GM12878 (cell line): ENCODE data around the gene LPAR3. TPM values are rescaled to one million over a fixed set of nuclear protein-coding genes. Genes with fewer than 3 reads are reported as not detected.

Source experiments
- ATAC-seq: fragments of 200-7000 bp; cut with Tn5 transposase; 3 replicates; pipeline ENCODE4 v1.9.1; 2020; ENCODE audit warnings: mild to moderate bottlenecking, moderate library complexity
- BruUV-seq: library from RNA; stranded (reverse); fragments of 400-500 nt; replicated peaks from 2 replicates; lab custom pipeline; 2021; lab: Mats Ljungman, UMichigan
- CTCF ChIA-PET: fragments of 300-600 bp; sonication (Branson Sonifier 250); formaldehyde crosslinking; extraction: SDS; loops from one replicate; lab custom pipeline; 2021; ENCODE audit warnings: inconsistent platforms; lab: Yijun Ruan, JAX
- POLR2A ChIA-PET: fragments of 350-600 bp; formaldehyde crosslinking; extraction: SDS; loops from one replicate; lab custom pipeline; 2021; ENCODE audit warnings: inconsistent platforms; lab: Charles Lee
- RAD21 ChIA-PET: fragments of 300-600 bp; sonication (Branson Sonifier 250); formaldehyde crosslinking; loops from one replicate; lab custom pipeline; 2023; ENCODE audit warnings: antibody characterized with exemption; ENCODE audit not compliant: unreplicated experiment; lab: Charles Lee
- SMC1A ChIA-PET: fragments of 300-600 bp; sonication (Branson Sonifier 250); formaldehyde crosslinking; loops from one replicate; lab custom pipeline; 2023; ENCODE audit not compliant: unreplicated experiment, uncharacterized antibody; lab: Charles Lee
- DNase-seq: peaks from one replicate; pipeline ENCODE4 v3.0.0-alpha.2; 2011; ENCODE audit warnings: low read depth, low spot score
- FAIRE-seq: peaks from 3 replicates; lab custom pipeline; 2011; peaks lifted over from hg19 to GRCh38; lab: Jason Lieb, UNC
- H2AFZ ChIP-seq: 2 replicates; pipeline ENCODE4 v1.6.0; 2011; ENCODE audit warnings: low read depth, low read length, control low read depth; ENCODE audit not compliant: control insufficient read depth
- H3K27ac ChIP-seq: 2 replicates; pipeline ENCODE4 v1.5.1; 2011; ENCODE audit warnings: control low read depth; ENCODE audit not compliant: control insufficient read depth, insufficient read depth
- H3K27me3 ChIP-seq, 2 experiments: replicated peaks in 1 of 2; 2 replicates each; pipeline versions ENCODE4 v1.6.0 to v1.6.1; 2011; ENCODE audit warnings: low read length in 1 of 2; ENCODE audit not compliant: control insufficient read depth in 2 of 2, insufficient read depth in 2 of 2
- H3K36me3 ChIP-seq, 2 experiments: 2 replicates each; pipeline ENCODE4 v1.5.1; 2011; ENCODE audit warnings: low read length in 1 of 2; ENCODE audit not compliant: control insufficient read depth in 2 of 2, insufficient read depth in 2 of 2
- H3K4me1 ChIP-seq: 2 replicates; pipeline ENCODE4 v1.6.1; 2011; ENCODE audit warnings: mild to moderate bottlenecking, low read length, moderate library complexity, mixed read lengths; ENCODE audit not compliant: control insufficient read depth, insufficient read depth
- H3K4me2 ChIP-seq: 2 replicates; pipeline ENCODE4 v1.6.0; 2011; ENCODE audit warnings: control low read depth; ENCODE audit not compliant: control insufficient read depth, insufficient read depth
- H3K4me3 ChIP-seq: fragments of 200-600 bp; sonication (generic); 2 replicates; pipeline ENCODE4 v1.5.1; 2016
- H3K79me2 ChIP-seq: 2 replicates; pipeline ENCODE4 v1.6.0; 2011; ENCODE audit warnings: low read length; ENCODE audit not compliant: control insufficient read depth, insufficient read depth
- H3K9ac ChIP-seq: 2 replicates; pipeline ENCODE4 v1.8.0; 2011; ENCODE audit warnings: low read length, control low read depth, mixed read lengths; ENCODE audit not compliant: control insufficient read depth, insufficient read depth
- H3K9me3 ChIP-seq: replicated peaks from 3 replicates; pipeline ENCODE4 v1.5.1; 2011; ENCODE audit warnings: mild to moderate bottlenecking, low read length; ENCODE audit not compliant: control insufficient read depth, insufficient read depth
- H4K20me1 ChIP-seq: 2 replicates; pipeline ENCODE4 v1.6.0; 2011; ENCODE audit not compliant: control insufficient read depth, insufficient read depth
- BHLHE40 ChIP-seq, 2 experiments: fragments of 450-650 bp in 1 of 2; IDR thresholded peaks; 2 replicates each; pipeline ENCODE4 v1.6.1; 2011 to 2017; ENCODE audit warnings: low read depth in 2 of 2, borderline replicate concordance in 1 of 2, improper control_type of control experiment in 1 of 2, low read length in 1 of 2, mild to moderate bottlenecking in 1 of 2
- BRCA1 ChIP-seq: IDR thresholded peaks from 2 replicates; pipeline ENCODE4 v1.6.1; 2011; ENCODE audit warnings: low read depth, low read length, improper control_type of control experiment
- CHD2 ChIP-seq: IDR thresholded peaks from 2 replicates; pipeline ENCODE4 v1.6.1; 2011; ENCODE audit warnings: low read depth, low read length, improper control_type of control experiment, borderline replicate concordance
- EED ChIP-seq: sonication (generic); IDR thresholded peaks from 2 replicates; pipeline ENCODE4 v1.6.1; 2016; ENCODE audit warnings: antibody characterized with exemption, low read depth
- JUND ChIP-seq: IDR thresholded peaks from 2 replicates; pipeline ENCODE4 v1.6.1; 2012; ENCODE audit warnings: low read depth, mild to moderate bottlenecking, low read length, improper control_type of control experiment, moderate library complexity
- KDM1A ChIP-seq: fragments of 200-600 bp; sonication (generic); IDR thresholded peaks from 2 replicates; pipeline ENCODE4 v1.6.1; 2016; ENCODE audit warnings: borderline replicate concordance
- NR2C1 ChIP-seq: fragments of 450-650 bp; IDR thresholded peaks from 2 replicates; pipeline ENCODE4 v1.6.1; 2017; ENCODE audit warnings: antibody characterized with exemption, mild to moderate bottlenecking, moderate library complexity
- RAD21 ChIP-seq: IDR thresholded peaks from 2 replicates; pipeline ENCODE4 v1.6.1; 2011; ENCODE audit warnings: mild to moderate bottlenecking, low read depth, low read length, moderate library complexity; ENCODE audit not compliant: insufficient read depth
- SPI1 ChIP-seq: IDR thresholded peaks from 2 replicates; pipeline ENCODE4 v1.6.1; 2011; ENCODE audit warnings: low read depth, mild to moderate bottlenecking, low read length, moderate library complexity, borderline replicate concordance; ENCODE audit not compliant: insufficient read depth
- YY1 ChIP-seq: IDR thresholded peaks from 2 replicates; pipeline ENCODE4 v1.6.1; 2011; ENCODE audit warnings: low read depth, mild to moderate bottlenecking, low read length
- ZNF217 ChIP-seq: fragments of 450-650 bp; IDR thresholded peaks from 2 replicates; pipeline ENCODE4 v1.6.1; 2017; ENCODE audit warnings: antibody characterized with exemption, mild to moderate bottlenecking
- ZNF384 ChIP-seq: IDR thresholded peaks from 2 replicates; pipeline ENCODE4 v1.6.1; 2012; ENCODE audit warnings: low read depth, mild to moderate bottlenecking, low read length, improper control_type of control experiment, borderline replicate concordance
- WGBS: methylation state at CpG from one replicate; pipeline ENCODE4 v1.1.6; 2016; ENCODE audit warnings: low lambda C conversion rate; ENCODE audit not compliant: insufficient replicate concordance, insufficient coverage; ENCODE audit errors: missing lambda C conversion rate; 5-methylcytosine and 5-hydroxymethylcytosine counted together
- in situ Hi-C: fragments of 300-500 bp; cut with MboI; formaldehyde crosslinking; loops from 9 replicates; pipeline ENCODE4 v1.14.3; 2018; ENCODE audit warnings: mixed read lengths
- intact Hi-C: fragments of 100-400 bp; cut with micrococcal nuclease; formaldehyde crosslinking; loops from one replicate; pipeline ENCODE4 v1.14.2; 2022; ENCODE audit not compliant: unreplicated experiment
- polyA plus RNA-seq, 11 experiments: library from polyadenylated mRNA; depleted of rRNA in 4 of 11; unstranded in 6 of 11; stranded (reverse) in 5 of 11; fragments of >200 nt; fragmentation: Nextera tagmentation in 4 of 11; fragmentation: Illumina TruSeq in 1 of 11; extraction: Ambion mirVana in 4 of 11; extraction: Trizol in 1 of 11; gene quantifications; 1 replicate in 1 of 11; 2 replicates in 10 of 11; pipeline versions ENCODE4 v1.2.1 to v1.2.3, GENCODE V29; 2011 to 2016; ENCODE audit warnings: inconsistent platforms in 2 of 11, missing spikeins in 2 of 11, low read depth in 1 of 11
- total RNA-seq, 4 experiments: library from RNA; depleted of rRNA in 3 of 4; stranded (reverse); fragments of >200 nt in 3 of 4; fragmentation: Illumina TruSeq in 1 of 4; extraction: Trizol in 1 of 4; gene quantifications; 2 replicates each; pipeline versions ENCODE4 v1.2.1 to v1.2.3, GENCODE V29; 2013 to 2021
- TF ChIP-seq, protein P1 (sequence below): fragments of 450-650 bp; IDR thresholded peaks from 2 replicates; pipeline ENCODE4 v1.6.1; 2016; ENCODE audit warnings: mild to moderate bottlenecking
- TF ChIP-seq, protein P2 (sequence below): fragments of 450-650 bp; IDR thresholded peaks from 2 replicates; pipeline ENCODE4 v1.6.1; 2017; ENCODE audit warnings: antibody characterized with exemption, mild to moderate bottlenecking, moderate library complexity
- TF ChIP-seq, protein P3 (sequence below): IDR thresholded peaks from 2 replicates; pipeline ENCODE4 v1.6.1; 2011; ENCODE audit warnings: borderline replicate concordance, low read depth, mild to moderate bottlenecking, moderate library complexity, low read length; ENCODE audit not compliant: insufficient read depth, poor library complexity, severe bottlenecking

Gene LPAR3
- total and polyA plus RNA-seq, 10 of the 15 experiments (the other 5 are each of a cell fraction or from before 2014, with no cell fraction given), result 0.03 to 0.31 (median 0.09) TPM; not detected in 3

DNA sequence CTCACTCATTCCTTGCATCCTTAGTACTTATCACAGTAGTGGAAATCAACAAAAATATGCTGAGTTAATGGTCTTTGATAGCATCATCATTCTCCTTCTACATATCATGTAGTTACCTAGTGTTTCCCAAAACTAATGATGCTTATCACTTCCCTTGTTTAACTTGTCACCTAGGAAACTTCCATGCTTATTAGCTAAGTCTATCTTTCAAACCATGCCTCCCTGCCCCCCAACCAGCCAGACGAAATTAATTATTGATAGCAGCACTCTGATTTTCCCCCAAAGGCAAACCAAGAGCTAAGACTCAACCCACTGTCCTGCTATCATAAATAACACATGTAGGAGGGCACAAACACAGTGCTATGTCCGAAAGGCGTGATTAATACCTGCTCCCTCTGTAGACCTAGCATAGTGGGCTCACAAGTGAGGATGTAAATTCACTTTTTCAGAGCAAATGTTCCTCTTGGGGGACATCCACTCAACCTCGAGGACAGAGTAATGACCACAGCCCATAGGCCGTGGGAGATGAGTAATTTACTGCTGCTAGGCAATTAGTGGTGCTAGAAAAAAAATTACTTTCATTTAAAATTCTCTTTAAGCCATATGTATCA is 25.8 kb upstream of the LPAR3 start:
- Histone ChIP-seq H4K20me1 (no peaks in the 10 kb centered on the region), H3K4me3 (no peak overlapping the region), H3K27me3 (no peaks in the 10 kb centered on the region; a peak in 1 of 4 replicates), H2AFZ (no peak overlapping the region), H3K9ac (no peak overlapping the region), H3K36me3 (no peaks in the 10 kb centered on the region), H3K79me2 (no peaks in the 10 kb centered on the region), H3K9me3 (no peaks in the 10 kb centered on the region), H3K4me2 (no peak overlapping the region), H3K4me1 (no peaks in the 10 kb centered on the region), H3K27ac (no peak overlapping the region)
- POLR2A ChIA-PET, result no interaction called here
- no TSS peak for BruUV-seq
- CTCF ChIA-PET, result interaction anchor here (0.9 kb wide), 1 partner anchor 17 kb away, joined by 3 read pairs; no protein-coding TSS in a partner anchor
- DNase-seq, result no peak
- FAIRE-seq, result no peak
- SMC1A ChIA-PET, result interaction anchor here (0.9 kb wide), 2 partner anchors 9 to 95 kb away, joined by 3 read pairs; no protein-coding TSS in a partner anchor
- ATAC-seq, result no peak
- WGBS, result 47% methylated on average over 5 of the region's 5 CpGs
- intact Hi-C loops, result no loop called here
- RAD21 ChIA-PET, result interaction anchor here (1.8 kb wide), 1 partner anchor 109 kb away, joined by 3 read pairs; no protein-coding TSS in a partner anchor
- in situ Hi-C loops, result no loop called here
- no peak for TF ChIP-seq EED
- no peak for TF ChIP-seq NR2C1
- no peak for TF ChIP-seq SPI1
- no peak for TF ChIP-seq RAD21
- TF ChIP-seq BHLHE40 (IDR thresholded peaks at IDR 0.05; ENCODE audit: borderline replicate concordance in 1 of 2, low read depth in 2 of 2, low read length in 1 of 2), result no peak
- TF ChIP-seq ZNF384, result no peak
- no peak for TF ChIP-seq CHD2
- TF ChIP-seq JUND, result no peak
- TF ChIP-seq ZNF217, result no peak
- TF ChIP-seq, protein P1, sequence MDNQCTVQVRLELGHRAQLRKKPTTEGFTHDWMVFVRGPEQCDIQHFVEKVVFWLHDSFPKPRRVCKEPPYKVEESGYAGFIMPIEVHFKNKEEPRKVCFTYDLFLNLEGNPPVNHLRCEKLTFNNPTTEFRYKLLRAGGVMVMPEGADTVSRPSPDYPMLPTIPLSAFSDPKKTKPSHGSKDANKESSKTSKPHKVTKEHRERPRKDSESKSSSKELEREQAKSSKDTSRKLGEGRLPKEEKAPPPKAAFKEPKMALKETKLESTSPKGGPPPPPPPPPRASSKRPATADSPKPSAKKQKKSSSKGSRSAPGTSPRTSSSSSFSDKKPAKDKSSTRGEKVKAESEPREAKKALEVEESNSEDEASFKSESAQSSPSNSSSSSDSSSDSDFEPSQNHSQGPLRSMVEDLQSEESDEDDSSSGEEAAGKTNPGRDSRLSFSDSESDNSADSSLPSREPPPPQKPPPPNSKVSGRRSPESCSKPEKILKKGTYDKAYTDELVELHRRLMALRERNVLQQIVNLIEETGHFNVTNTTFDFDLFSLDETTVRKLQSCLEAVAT, result no peak
- TF ChIP-seq YY1, result no peak
- TF ChIP-seq, protein P2, sequence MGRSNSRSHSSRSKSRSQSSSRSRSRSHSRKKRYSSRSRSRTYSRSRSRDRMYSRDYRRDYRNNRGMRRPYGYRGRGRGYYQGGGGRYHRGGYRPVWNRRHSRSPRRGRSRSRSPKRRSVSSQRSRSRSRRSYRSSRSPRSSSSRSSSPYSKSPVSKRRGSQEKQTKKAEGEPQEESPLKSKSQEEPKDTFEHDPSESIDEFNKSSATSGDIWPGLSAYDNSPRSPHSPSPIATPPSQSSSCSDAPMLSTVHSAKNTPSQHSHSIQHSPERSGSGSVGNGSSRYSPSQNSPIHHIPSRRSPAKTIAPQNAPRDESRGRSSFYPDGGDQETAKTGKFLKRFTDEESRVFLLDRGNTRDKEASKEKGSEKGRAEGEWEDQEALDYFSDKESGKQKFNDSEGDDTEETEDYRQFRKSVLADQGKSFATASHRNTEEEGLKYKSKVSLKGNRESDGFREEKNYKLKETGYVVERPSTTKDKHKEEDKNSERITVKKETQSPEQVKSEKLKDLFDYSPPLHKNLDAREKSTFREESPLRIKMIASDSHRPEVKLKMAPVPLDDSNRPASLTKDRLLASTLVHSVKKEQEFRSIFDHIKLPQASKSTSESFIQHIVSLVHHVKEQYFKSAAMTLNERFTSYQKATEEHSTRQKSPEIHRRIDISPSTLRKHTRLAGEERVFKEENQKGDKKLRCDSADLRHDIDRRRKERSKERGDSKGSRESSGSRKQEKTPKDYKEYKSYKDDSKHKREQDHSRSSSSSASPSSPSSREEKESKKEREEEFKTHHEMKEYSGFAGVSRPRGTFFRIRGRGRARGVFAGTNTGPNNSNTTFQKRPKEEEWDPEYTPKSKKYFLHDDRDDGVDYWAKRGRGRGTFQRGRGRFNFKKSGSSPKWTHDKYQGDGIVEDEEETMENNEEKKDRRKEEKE, result no peak
- TF ChIP-seq, protein P3, sequence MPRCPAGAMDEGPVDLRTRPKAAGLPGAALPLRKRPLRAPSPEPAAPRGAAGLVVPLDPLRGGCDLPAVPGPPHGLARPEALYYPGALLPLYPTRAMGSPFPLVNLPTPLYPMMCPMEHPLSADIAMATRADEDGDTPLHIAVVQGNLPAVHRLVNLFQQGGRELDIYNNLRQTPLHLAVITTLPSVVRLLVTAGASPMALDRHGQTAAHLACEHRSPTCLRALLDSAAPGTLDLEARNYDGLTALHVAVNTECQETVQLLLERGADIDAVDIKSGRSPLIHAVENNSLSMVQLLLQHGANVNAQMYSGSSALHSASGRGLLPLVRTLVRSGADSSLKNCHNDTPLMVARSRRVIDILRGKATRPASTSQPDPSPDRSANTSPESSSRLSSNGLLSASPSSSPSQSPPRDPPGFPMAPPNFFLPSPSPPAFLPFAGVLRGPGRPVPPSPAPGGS, result no peak
- no peak for TF ChIP-seq BRCA1
- TF ChIP-seq KDM1A, result no peak
